Jurkat, Clone E6-1 (cell line): ENCODE measurements around the gene MRPS10.
"Not testable (repeated sequence)": the region's sequence is repeated elsewhere in the genome, so short reads cannot be mapped to it uniquely, and the experiment has no call there.

Experiments used
- DNase-seq: peaks from one replicate; pipeline ENCODE4 v3.0.0-alpha.2; 2011; ENCODE audit warnings: low read depth, low spot score
- H3K4me3 ChIP-seq: 2 replicates; pipeline ENCODE4 v1.5.1; 2011; ENCODE audit warnings: mild to moderate bottlenecking, low read length, control low read depth, moderate library complexity

MRPS10 gene

DNA sequence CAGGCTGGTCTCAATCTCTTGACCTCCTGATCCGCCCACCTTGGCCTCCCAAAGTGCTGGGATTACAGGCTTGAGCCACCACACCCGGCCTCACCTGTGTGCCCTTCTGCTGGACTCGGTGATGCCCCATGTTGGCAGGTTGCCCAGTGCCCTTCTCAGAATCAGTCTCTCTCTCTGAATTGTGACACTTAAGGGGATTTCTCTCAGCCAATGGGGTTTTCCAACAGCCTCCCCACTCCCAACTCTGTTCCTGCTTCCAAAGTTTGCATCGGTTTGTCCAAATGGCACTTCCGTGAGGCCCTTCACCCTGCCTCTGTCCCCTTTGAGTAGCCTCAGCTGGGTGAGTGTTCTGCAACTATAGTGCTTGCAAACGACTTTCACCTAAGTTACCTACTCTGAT is 3.1 kb upstream of the MRPS10 start:
- DNase-seq, result no peak

DNA sequence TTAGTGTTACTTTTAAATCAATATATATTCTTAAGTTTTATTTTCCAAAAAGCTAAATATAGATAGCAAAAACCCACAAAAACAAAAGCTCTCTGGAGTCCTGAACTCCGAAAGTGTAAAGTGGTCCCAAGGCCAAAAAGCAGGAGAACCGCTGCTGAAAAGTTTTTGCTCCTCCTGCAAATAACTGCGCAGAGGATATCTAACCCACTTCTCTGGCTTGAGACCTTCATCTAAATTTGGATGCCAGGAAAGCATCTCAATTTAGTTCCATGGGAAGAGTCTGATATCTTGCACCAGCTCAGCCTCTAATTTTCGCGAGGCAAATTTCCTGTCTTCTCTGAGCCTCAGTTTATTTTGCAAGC is 523 bp downstream of the MRPS10 start:
- peak overlapping the region; percentile 89 for H3K4me3 ChIP-seq
- no peak for DNase-seq

More for the DNA sequence above, 3.1 kb upstream of the MRPS10 start:
- no peak overlapping the region for H3K4me3 ChIP-seq

DNA sequence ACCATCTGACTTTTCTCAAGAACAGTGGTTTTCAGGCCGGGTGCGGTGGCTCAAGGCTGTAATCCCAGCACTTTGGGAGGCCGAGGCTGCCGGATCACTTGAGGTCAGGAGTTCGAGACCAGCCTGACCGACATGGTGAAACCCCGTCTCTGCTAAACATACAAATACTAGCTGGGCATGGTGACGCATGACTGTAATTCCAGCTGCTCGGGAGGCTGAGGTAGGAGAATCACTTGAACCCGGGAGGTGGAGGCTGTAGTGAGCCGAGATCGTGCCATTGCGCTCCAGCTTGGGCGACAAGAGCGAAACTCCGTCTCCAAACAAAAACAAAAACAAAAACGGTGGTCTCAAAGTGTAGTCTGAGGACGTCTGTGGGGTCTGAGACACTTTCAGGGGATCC is 1.2 kb downstream of the MRPS10 start:
- peak overlapping the region; percentile 89 for H3K4me3 ChIP-seq
- not testable (repeated sequence) for DNase-seq

DNA sequence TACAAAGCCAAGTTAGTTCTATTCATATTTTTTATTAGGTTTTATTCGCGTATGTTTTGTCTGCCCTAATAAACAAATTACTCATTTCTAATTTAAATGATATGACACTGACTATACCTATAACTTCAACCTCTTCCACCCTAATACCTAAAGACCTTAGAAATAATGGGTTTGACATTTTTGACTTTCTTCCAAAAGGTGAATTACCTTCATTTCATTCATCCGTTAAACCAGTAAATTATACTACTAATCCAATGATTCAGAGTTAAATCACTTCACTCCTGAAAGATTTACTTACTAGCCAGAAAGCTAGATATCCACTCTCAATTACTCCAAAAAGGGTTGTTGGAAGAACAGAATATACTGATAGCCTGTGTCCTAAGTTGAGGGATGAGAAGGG is 5.2 kb downstream of the MRPS10 start:
- no peak overlapping the region for H3K4me3 ChIP-seq
- no peak for DNase-seq

DNA sequence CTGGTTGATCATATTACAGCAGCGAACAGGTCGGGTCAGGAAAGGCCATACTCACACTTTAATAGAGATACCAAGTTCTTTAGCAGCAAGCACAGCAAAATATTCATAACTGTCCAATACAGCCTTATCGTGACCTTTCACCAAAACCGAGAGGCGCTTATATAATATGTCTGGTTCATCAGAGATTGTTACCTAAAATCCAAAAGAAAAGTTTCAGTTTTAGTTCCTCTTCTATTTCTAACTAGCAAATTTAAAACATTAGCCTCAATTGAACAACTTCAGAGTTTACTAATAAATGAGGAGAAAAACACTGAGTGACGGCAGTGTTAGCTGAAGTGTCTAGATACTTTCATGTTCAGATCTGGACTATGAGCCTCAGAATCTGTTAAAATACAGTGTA is 5.9 kb downstream of the MRPS10 start:
- DNase-seq, result no peak
- H3K4me3 ChIP-seq, result no peak overlapping the region

DNA sequence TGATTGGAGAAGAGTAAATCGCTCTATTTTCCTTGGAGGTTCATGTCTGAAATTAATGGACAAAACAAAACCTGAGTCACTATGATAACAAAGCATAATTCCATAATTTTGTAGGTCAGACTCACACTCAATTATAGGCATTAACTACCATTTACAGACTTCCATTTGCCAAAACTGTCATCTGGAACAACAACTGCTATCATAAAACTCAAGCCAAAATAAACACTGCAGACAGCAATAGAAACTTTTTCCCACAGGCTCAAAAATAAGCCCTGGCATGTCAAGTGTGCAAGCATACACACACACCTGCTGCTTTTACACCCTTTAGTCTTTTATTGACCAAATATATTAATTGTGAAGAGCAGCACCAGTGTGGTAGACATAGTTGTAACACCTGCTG is 7.1 kb downstream of the MRPS10 start:
- no peak for DNase-seq
- H3K4me3 ChIP-seq, result no peak overlapping the region

DNA sequence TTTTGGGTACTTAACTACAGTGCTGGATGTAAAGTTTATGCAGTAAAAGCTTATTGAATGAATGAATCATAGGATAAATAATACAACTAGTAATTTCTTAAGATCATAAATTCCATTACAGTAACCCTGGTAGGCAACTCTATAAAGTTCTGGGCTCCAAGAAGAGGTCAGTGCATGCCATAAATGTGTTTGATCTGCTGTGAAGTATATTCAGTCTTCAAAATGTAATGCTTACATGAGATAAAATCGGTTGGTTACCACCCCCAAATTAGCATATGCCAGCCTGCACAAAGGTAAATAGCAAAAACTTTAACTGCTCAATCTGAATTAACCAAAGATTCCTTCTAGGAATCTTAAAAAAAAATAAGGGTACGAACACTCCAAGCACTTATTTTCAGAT is 10.1 kb downstream of the MRPS10 start:
- H3K4me3 ChIP-seq, DNase-seq: not testable (repeated sequence)

DNA sequence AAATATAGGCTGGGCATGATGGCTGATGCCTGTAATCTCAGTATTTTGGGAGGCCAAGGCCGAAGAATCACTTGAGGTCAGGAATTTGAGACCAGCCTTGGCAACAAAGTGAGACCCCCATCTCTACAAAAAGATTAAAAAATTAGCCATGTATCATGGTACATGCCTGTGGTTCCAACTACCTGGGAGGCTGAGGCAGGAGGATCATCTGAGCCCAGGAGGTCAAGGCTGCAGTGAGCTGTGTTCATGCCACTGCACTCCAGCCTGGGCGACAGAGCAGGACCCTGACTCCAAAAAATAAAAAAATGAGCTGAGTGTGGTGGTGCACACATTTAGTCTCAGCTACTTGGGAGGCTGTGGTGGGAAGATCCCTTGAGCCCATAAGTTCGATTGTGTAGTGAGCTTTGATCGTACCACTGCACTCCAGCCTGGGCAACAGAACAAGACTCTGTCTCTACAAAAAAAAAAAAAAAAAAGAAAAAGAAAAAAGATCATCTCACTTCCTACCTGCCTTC is 12.8 kb downstream of the MRPS10 start:
- DNase-seq, result no peak
- no peak overlapping the region for H3K4me3 ChIP-seq

DNA sequence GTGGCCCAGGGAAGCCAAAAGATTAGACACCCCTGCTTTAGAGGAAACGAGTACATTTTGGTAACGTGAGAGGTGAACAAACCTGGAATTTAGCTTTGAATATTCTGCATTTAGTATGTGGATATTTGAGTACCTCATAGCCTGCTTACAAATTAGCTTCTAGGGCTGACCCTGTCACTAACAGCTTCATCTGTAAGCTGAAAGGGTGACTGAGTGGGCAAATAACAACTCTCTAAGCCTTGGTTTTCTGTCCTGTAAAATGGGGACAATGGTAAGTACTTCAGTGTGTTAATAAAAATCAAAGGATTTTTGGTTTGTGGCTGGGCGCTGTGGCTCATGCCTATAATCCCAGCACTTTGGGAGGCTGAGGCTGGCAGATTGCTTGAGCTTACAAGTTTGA is 14.5 kb downstream of the MRPS10 start:
- no peak overlapping the region for H3K4me3 ChIP-seq
- DNase-seq, result no peak

DNA sequence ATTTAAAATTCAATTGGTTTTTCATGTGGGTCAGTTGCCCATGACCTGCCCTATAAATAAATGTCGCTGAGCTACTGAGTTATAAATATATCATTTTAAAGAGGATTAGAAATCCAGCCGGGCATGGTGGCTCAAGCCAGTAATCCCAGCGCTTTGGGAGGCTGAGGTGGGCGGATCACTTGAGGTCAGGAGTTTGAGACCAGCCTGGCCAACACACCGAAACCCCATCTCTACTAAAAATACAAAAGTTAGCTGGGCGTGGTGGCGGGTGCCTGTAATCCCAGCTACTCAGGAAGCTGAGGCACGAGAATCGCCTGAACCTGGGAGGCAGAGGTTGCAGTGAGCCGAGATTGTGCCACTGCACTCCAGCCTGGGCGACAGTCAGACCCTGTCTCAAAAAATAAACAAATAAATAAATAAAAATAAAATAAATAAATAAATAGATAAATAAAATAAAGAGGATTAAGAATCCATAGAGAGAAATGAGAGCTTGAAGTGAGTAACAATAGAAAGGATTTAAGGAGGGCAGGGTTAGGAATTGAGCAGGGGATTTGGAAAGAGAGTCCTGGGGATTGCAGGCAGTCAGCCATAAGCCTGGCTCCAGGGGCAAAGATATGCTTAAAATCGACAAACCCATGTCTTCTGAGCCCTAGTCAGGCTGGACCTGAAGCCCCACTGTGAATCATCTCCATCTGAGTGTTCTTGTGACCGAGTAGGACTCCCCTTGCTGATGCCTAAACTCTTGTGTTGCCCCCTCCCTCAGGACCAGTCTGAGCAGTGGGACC is 15.3 kb downstream of the MRPS10 start:
- H3K4me3 ChIP-seq, DNase-seq: not testable (repeated sequence)

DNA sequence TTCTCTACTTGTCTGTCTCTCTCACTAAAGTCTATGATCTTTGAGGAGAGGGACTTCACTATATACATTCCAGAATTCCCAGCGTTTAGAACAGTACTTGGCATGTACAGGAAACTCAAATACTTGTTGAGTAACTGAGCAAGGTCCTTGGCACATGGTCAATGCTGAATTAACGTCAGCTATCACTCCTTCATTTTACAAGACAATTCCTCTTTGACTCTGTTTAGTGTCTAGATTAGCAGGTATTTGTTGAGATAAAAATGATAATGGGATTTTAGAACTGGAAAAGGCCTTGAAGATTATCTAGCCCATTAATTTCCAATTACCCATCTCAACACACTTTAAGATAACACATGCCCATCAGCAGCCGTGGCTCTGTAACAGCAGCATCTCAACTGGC is 16.3 kb downstream of the MRPS10 start:
- no peak for DNase-seq
- H3K4me3 ChIP-seq, result no peak overlapping the region

DNA sequence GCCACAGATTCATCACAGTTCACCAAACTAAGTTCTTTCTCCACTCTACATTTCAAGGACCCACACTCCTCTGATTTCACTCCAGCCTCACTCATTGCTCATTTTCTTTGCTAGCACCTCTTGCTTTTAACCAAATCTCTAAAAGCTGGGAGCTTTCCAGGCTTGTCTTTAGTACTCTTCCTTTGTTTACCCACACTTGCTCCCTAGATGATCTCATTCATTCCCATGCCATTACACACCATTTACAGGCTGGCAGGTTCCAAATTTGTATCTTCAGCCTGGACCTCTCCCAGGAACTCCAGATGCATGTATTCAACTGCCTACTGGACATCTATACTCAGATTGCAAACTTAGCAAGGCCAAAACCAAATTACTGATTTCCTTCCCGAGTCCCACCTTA is 17.6 kb downstream of the MRPS10 start:
- H3K4me3 ChIP-seq, result no peak overlapping the region
- no peak for DNase-seq

DNA sequence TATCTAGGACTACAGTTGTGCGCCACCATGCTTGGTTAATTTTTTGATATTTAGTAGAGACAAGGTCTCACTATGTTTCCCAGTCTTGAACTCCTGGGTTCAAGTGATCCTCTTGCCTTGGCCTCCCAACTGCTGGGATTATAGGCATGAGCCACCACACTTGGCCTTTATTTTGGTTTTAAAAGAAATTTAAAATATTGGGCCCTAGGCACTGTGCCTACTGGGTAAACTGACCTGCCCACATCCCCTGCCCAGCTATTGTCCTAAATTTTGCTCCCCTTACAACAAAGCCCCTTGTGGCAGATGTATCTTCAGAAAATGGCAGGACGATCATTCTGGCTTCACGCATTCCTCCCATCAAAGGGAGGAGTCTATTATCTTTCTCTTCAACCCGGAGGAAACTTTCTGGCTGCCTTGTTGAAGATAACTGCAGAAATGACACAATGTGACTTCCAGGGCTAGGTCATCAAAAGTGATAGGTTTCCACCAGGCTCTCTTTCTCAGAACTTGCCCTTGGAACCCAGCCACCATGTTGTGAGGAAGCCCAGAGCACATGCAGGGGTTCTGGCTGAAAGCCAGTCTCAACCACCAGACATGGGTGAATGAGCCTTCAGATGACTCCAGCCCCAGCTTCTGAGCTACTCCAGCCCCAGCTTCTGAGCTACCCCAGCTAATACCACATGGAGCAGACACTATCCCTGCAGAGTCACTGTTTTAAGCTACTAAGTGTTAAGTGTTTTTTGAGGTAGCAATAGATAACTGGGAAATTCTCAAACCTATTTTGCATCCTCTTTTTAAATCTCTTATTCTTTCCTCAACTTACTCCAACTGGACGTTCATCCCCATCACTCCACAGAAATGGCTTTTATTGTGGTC is 18.3 kb downstream of the MRPS10 start:
- no peak overlapping the region for H3K4me3 ChIP-seq
- no peak for DNase-seq

DNA sequence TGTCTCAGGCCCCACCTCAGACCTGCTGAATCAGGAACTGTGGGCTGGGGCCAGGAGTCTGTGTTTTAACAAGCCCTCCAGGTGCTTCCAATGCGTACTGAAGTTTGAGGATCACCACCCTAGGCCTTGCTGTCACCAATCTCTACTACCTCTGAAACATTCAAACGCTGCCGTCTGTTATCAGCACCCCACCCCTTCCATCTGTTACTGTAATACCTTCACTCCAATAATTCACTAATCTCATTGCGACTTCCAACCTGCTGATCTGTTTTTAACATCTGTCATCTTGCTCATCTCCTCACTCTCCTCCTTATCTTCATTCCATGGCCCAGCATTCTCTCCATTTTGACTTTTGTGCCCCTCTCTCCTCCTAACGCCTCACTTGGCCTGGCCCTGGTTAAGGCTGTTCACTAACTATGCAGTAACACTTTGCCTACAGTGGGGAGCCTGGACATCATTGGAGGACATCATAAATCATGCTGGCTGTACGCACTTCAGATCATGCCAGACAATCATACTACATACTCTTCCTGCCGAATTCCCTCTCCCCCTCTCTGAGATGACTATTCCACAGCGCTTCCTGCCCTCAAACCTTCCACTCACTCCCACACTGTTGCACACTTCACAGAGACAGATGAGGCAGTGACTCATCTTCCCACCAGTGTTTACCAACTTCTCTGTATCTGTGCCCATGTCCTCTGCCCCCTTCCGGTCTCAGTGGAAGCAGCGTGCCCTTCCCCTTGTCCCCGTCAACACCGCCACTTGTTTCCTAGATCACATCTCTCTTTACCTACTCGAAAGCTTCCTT is 19.9 kb downstream of the MRPS10 start:
- no peak overlapping the region for H3K4me3 ChIP-seq
- DNase-seq, result no peak

DNA sequence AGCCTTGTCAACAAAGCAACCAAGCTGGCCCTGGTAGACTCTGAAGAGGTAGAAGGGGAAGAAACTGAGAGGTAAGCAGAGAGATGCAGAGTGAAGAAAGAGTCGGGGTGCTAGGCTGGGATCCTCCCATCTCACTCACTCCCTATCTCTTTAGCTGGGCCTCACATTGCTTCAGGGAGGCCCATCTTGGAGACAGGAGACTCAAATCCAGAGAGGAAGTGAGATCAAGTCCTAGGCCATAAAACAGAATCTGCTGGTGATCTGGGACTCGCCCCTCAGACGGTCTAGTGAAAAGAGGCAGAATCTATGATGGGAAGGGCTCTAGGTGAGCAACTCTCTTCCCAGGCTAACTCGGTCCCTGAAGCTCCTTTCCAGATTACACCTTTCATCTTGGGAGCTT is 22.2 kb downstream of the MRPS10 start:
- no peak for DNase-seq
- H3K4me3 ChIP-seq, result no peak overlapping the region

DNA sequence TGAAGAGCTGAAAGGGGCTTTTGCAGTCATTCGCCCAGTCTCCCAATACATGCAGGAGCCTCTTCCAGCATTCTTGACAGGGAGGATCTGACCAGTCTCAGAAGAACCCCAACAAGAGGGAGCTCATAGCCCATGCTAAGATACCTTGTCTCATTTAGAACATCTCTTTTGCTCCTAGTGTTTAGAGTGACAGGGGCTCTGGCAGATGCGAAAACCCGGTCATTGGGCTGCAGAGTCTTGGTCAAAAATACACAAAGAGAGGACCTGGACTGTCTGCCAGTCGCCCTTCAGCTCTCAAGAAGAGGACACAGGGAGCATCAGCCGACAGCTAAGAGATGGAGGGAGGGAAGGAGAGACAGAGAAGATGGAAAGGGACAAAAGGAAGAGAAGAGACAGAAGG is 23.6 kb downstream of the MRPS10 start:
- DNase-seq, result no peak
- H3K4me3 ChIP-seq, result no peak overlapping the region

DNA sequence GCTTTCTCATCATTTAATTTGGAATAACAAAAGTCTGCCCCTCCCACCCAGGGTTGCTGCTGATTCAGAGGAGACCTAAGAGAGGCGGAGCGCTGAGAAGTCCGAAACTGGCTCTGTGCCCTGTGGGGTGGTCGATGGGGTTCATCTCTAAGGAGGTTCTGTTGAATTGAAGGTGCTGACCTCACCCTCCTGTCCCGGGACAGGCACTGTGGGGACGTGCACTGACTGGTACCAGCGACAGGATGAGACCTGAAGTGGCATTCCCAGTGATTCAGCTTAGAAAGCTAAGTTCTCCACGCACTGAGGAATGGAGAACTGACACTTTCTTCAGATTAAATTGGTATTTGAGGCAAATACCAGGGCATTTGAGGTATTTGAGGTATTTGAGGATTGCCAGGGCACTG is 24.2 kb downstream of the MRPS10 start:
- no peak for DNase-seq
- H3K4me3 ChIP-seq, result no peak overlapping the region

DNA sequence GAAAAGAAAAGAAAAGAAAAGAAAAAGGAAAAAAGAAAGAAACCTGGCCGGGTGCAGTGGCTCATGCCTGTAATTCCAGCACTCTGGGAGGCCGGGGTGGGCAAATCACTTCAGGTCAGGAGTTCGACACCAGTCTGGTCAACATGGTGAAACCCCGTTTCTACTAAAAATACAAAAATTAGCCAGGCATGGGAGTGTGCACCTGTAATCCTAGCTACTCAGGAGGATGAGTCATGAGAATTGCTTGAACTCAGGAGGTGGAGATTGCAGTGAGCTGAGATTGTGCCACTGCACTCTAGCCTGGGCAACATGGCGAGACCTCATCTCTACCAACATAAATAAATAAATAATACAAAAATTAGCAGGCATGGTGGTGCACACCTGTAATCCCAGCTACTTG is 25.3 kb downstream of the MRPS10 start:
- not testable (repeated sequence) for DNase-seq

DNA sequence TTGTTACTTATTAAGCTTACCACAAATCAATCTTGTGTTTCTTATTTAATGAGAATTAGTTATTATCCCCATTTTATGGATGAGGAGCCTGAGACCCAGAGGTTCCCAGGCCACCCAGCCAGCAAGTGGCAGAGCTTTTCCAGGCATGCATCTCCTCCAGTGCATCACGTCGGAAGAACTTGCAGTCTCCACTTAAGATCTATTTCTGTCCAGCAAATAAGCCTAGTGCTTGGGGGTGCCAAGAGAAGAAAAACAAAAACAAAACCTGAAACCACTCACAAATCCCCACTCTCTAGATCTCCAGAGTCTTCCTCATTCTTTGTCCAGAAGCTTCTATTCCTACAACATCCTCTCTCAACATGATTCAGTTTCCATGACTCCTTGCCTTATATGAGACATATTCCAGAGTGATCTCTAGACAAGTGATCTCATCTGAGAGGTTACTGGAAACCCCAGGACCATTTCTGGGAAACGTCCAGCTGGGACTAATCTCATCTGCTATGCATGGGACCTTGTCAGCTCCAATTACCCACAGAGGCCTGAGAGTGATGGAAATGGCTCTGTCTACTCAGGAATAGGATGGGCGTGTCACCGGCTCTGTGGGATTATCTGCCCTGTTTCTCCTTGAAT is 27.0 kb downstream of the MRPS10 start:
- DNase-seq, result no peak
- H3K4me3 ChIP-seq, result no peak overlapping the region

More for the DNA sequence above, 25.3 kb downstream of the MRPS10 start:
- not testable (repeated sequence) for H3K4me3 ChIP-seq
